HG03060 (cell line): ENCODE measurements around the gene CAPRIN1.

Experiments
- ATAC-seq: cut with Tn5 transposase; IDR thresholded peaks from one replicate; pipeline ENCODE4 v1.9.1; 2021; ENCODE audit warnings: low read depth, moderate number of reproducible peaks; ENCODE audit not compliant: unreplicated experiment

CAPRIN1 gene

GRCh38 chr11:34136420-34136819 is 84.9 kb downstream of the CAPRIN1 start:
- no peak for ATAC-seq

GRCh38 chr11:34139346-34139745 is 87.8 kb downstream of the CAPRIN1 start:
- ATAC-seq = no peak

- ATAC-seq = no peak
Observed at GRCh38 chr11:34140149-34140548, 88.6 kb downstream of the CAPRIN1 start.

GRCh38 chr11:34143048-34143447 is 91.5 kb downstream of the CAPRIN1 start:
- ATAC-seq = no peak

GRCh38 chr11:34145073-34145472 is 93.5 kb downstream of the CAPRIN1 start:
- ATAC-seq = no peak

GRCh38 chr11:34145847-34146381 is 94.4 kb downstream of the CAPRIN1 start:
- no peak for ATAC-seq

GRCh38 chr11:34146411-34146810 is 94.9 kb downstream of the CAPRIN1 start:
- no peak for ATAC-seq

- ATAC-seq = no peak
Observed at GRCh38 chr11:34146866-34147265, 95.3 kb downstream of the CAPRIN1 start.

- no peak for ATAC-seq
Observed at GRCh38 chr11:34147581-34147980, 96.0 kb downstream of the CAPRIN1 start.

- ATAC-seq = no peak
Observed at GRCh38 chr11:34148504-34149165, 97.1 kb downstream of the CAPRIN1 start.

- no peak for ATAC-seq
Observed at GRCh38 chr11:34149274-34149673, 97.7 kb downstream of the CAPRIN1 start.

GRCh38 chr11:34149786-34150185 is 98.3 kb downstream of the CAPRIN1 start:
- no peak for ATAC-seq

GRCh38 chr11:34150494-34151151 is 99.1 kb downstream of the CAPRIN1 start:
- no peak for ATAC-seq
